ENCODE data around the gene SNRPB2.

DNA sequence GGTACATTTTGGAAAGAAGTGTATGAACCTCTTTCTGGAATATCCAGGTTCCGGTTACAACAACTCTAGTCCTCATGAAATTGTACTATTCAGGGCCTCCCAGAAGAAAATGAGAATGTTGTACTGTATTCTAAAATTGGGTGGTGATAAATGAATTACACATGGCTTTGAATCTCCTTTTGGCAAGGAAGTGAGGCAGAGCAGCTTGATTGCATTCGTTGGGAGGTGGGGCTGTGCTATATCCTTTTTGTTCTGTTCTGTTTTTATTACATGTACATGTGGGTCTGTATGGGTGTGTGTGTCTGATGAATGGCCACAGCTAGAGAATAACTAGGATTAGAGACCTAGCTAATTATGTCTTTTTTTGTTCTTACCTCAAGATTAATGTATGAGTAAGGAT is 37.8 kb upstream of the SNRPB2 start:
- TF ChIP-seq, protein P1, sequence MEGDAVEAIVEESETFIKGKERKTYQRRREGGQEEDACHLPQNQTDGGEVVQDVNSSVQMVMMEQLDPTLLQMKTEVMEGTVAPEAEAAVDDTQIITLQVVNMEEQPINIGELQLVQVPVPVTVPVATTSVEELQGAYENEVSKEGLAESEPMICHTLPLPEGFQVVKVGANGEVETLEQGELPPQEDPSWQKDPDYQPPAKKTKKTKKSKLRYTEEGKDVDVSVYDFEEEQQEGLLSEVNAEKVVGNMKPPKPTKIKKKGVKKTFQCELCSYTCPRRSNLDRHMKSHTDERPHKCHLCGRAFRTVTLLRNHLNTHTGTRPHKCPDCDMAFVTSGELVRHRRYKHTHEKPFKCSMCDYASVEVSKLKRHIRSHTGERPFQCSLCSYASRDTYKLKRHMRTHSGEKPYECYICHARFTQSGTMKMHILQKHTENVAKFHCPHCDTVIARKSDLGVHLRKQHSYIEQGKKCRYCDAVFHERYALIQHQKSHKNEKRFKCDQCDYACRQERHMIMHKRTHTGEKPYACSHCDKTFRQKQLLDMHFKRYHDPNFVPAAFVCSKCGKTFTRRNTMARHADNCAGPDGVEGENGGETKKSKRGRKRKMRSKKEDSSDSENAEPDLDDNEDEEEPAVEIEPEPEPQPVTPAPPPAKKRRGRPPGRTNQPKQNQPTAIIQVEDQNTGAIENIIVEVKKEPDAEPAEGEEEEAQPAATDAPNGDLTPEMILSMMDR (IDR thresholded peaks at IDR 0.05 in 2 of 3, conservative IDR thresholded peaks at IDR 0.05 in 1 of 3; ENCODE audit: insufficient read depth in 2 of 3, low read depth in 1 of 3, low read length in 3 of 3) = no peak
- TF ChIP-seq FOS (IDR thresholded peaks at IDR 0.05; ENCODE audit: extremely low read depth, insufficient read length) = no peak
- TF ChIP-seq, protein P2, sequence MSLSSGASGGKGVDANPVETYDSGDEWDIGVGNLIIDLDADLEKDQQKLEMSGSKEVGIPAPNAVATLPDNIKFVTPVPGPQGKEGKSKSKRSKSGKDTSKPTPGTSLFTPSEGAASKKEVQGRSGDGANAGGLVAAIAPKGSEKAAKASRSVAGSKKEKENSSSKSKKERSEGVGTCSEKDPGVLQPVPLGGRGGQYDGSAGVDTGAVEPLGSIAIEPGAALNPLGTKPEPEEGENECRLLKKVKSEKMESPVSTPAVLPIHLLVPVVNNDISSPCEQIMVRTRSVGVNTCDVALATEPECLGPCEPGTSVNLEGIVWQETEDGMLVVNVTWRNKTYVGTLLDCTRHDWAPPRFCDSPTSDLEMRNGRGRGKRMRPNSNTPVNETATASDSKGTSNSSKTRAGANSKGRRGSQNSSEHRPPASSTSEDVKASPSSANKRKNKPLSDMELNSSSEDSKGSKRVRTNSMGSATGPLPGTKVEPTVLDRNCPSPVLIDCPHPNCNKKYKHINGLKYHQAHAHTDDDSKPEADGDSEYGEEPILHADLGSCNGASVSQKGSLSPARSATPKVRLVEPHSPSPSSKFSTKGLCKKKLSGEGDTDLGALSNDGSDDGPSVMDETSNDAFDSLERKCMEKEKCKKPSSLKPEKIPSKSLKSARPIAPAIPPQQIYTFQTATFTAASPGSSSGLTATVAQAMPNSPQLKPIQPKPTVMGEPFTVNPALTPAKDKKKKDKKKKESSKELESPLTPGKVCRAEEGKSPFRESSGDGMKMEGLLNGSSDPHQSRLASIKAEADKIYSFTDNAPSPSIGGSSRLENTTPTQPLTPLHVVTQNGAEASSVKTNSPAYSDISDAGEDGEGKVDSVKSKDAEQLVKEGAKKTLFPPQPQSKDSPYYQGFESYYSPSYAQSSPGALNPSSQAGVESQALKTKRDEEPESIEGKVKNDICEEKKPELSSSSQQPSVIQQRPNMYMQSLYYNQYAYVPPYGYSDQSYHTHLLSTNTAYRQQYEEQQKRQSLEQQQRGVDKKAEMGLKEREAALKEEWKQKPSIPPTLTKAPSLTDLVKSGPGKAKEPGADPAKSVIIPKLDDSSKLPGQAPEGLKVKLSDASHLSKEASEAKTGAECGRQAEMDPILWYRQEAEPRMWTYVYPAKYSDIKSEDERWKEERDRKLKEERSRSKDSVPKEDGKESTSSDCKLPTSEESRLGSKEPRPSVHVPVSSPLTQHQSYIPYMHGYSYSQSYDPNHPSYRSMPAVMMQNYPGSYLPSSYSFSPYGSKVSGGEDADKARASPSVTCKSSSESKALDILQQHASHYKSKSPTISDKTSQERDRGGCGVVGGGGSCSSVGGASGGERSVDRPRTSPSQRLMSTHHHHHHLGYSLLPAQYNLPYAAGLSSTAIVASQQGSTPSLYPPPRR (CRISPR knock-in tag; IDR thresholded peaks at IDR 0.05; ENCODE audit: borderline replicate concordance) = no peak

Data from K562 (cell line).